ENCODE measurements around the gene TCEAL7. TPM values are rescaled to one million over a fixed set of nuclear protein-coding genes. Genes with fewer than 3 reads are reported as not detected.

Gene TCEAL7
- total RNA-seq = 15.9 and 26.1 TPM in 2 replicates

DNA sequence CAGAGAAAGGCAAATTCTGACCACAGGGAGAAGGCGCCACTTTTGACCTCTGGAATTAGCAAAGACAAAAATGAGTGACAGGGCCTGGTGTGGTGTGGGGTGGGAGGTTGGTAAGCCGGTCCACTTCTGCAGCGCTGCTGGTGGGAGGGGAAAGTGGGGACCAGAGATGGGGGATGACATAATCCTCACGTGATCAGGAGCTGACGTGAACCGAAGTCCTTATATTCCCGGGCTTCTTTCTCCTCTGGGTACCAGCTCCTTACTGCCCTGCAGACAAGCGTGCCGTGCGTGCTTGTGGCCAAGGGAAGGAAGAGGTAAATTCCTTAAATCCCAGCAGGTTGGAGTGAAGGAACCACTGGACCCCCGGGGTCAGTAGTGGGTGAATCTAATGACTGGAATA lies at the start of gene TCEAL7:
TSS of gene TCEAL7 (plus strand) at position 249 of the 400 bp plus-strand sequence. CDS start 1,165 bp downstream, outside the sequence.

GRCh38 chrX:103310555-103311398 lies 19.3 kb upstream of the TCEAL7 start, which contains the start of gene BEX2:
Gene BEX2, minus strand, starts transcription at chrX:103310990. Its CDS starts 1,014 bp downstream, at chrX:103309976.

GRCh38 chrX:103356130-103356798 lies 26.2 kb downstream of the TCEAL7 start, which contains the start of gene TCEAL9:
Gene TCEAL9, plus strand, starts transcription at chrX:103356506. Its CDS starts 1,179 bp downstream, at chrX:103357685.

GRCh38 chrX:103376118-103376978 lies 46.3 kb downstream of the TCEAL7 start, which contains the start of gene BEX3:
Gene BEX3, plus strand, starts transcription at chrX:103376538. Its CDS starts 984 bp downstream, at chrX:103377522.

Other genes starting within 250 kb of the TCEAL7 start
- not detected in 2 replicates for gene NXF3, start 237.1 kb upstream of the TCEAL7 start, total RNA-seq
- gene BEX4, start 115.1 kb upstream of the TCEAL7 start, total RNA-seq = 11.9 and 24.1 TPM in 2 replicates
- gene TCEAL8, start 75.1 kb upstream of the TCEAL7 start, total RNA-seq = 112 and 150 TPM in 2 replicates
- not detected in 2 replicates for gene TCEAL5, start 53.5 kb upstream of the TCEAL7 start, total RNA-seq
- 0.18 and 0.89 TPM in 2 replicates for gene BEX2, start 19.2 kb upstream of the TCEAL7 start, total RNA-seq
- gene TCEAL9, start 26.3 kb downstream of the TCEAL7 start, total RNA-seq = 105 and 140 TPM in 2 replicates
- 243 and 344 TPM in 2 replicates for gene BEX3, start 46.3 kb downstream of the TCEAL7 start, total RNA-seq
- gene RAB40A, start 189.2 kb downstream of the TCEAL7 start, total RNA-seq = 0.14 and 0.30 TPM in 2 replicates

Data from smooth muscle cell of the umbilical artery (primary cell).